ENCODE data around the gene BAIAP2L2. TPM values are rescaled to one million over a fixed set of nuclear protein-coding genes. Genes with fewer than 3 reads are reported as not detected.
"Not testable (repeated sequence)": the region's sequence is repeated elsewhere in the genome, so short reads cannot be mapped to it uniquely, and the experiment has no call there.

BAIAP2L2 gene
- total and polyA plus RNA-seq, 2 experiments from 2014 or later, result 3.9 to 5.6 TPM

DNA sequence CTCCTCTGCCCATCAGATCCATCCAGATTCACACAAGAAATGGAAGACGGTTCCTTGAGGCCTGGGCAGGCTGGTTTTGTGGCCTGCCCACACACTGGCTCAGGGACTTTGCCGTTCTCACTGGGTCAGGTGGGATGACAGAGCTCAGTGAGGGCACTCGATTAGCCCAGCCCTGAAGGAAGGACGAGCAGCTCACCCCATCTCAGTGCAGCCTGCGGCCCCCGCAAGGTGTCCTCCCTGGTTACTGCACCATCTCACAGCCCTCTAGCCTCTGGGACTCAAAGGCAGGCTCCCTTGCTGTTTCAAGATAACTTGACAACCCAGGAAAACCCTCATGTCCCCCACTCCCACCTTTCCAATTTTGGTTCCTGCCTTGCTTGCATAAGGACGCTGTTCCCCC lies 30.7 kb downstream of the BAIAP2L2 start:
- no peak for ATAC-seq

DNA sequence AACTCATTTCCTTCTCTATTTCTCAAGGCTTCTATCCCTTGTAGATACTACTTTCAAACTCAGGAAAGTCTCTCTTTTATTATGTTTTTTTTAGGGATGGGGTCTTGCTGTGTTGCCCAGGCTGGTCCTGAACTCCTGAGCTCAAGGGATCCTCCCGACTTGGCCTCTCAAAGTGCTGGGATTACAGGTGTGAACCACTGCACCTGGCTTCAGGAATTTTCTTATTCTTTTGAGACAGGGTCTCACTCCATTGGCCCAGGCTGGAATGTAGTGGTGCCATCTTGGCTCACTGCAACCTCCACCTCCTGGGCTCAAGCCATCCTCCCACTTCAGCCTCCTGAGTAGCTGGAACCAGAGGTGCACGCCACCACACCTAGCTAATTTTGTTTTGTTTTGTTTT lies 31.3 kb downstream of the BAIAP2L2 start:
- H3K9me3 Mint-ChIP-seq; H3K4me3 Mint-ChIP-seq; H3K36me3 ChIP-seq (ENCODE audit: insufficient read depth); H3K79me2 ChIP-seq (replicated peaks; ENCODE audit: insufficient read depth); H3K27ac ChIP-seq (ENCODE audit: low read depth); H3K27ac Mint-ChIP-seq; H2AFZ ChIP-seq; H3F3A ChIP-seq (replicated peaks; ENCODE audit: low read depth); H3K4me1 Mint-ChIP-seq; H3K9me2 ChIP-seq (ENCODE audit: insufficient read depth); H3K36me3 Mint-ChIP-seq (ENCODE audit: low read depth); ATAC-seq; H3K4me2 ChIP-seq; DNase-seq (ENCODE audit: low spot score); H3K4me3 ChIP-seq; H4K20me1 ChIP-seq (replicated peaks; ENCODE audit: insufficient read depth): not testable (repeated sequence)
- H3K27me3 Mint-ChIP-seq (ENCODE audit: insufficient read depth, low read depth, poor library complexity), result peaks cover 31% of the 10 kb centered on the region
- peaks cover 18% of the 10 kb centered on the region; the same call in 1 of the 2 replicates for H3K4me1 ChIP-seq (ENCODE audit: insufficient read depth)
- H3K27me3 ChIP-seq (ENCODE audit: insufficient read depth), result peaks cover 38% of the 10 kb centered on the region

More for the DNA sequence above, 30.7 kb downstream of the BAIAP2L2 start:
- Histone ChIP-seq H3F3A (replicated peaks; ENCODE audit: low read depth) (no peaks in the 10 kb centered on the region), H3K79me2 (replicated peaks; ENCODE audit: insufficient read depth) (no peaks in the 10 kb centered on the region), H2AFZ (no peak overlapping the region), H3K4me2 (no peak overlapping the region), H3K27ac (ENCODE audit: low read depth) (no peak overlapping the region), H3K4me1 (ENCODE audit: insufficient read depth) (peaks cover 21% of the 10 kb centered on the region; the same call in 1 of the 2 replicates), H4K20me1 (replicated peaks; ENCODE audit: insufficient read depth) (no peaks in the 10 kb centered on the region; the same call in 1 of the 2 replicates), H3K9me2 (ENCODE audit: insufficient read depth) (no peaks in the 10 kb centered on the region), H3K4me3 (no peak overlapping the region), H3K27me3 (ENCODE audit: insufficient read depth) (peaks cover 38% of the 10 kb centered on the region), H3K36me3 (ENCODE audit: insufficient read depth) (no peaks in the 10 kb centered on the region)
- no peak overlapping the region for H3K27ac Mint-ChIP-seq
- H3K9me3 Mint-ChIP-seq, result no peaks in the 10 kb centered on the region
- DNase-seq (ENCODE audit: low spot score), result no peak
- H3K36me3 Mint-ChIP-seq (ENCODE audit: low read depth), result no peaks in the 10 kb centered on the region
- peaks cover 6% of the 10 kb centered on the region; the same call in 2 of the 3 replicates for H3K4me1 Mint-ChIP-seq
- H3K27me3 Mint-ChIP-seq (ENCODE audit: insufficient read depth, low read depth, poor library complexity), result peaks cover 33% of the 10 kb centered on the region
- H3K4me3 Mint-ChIP-seq, result no peak overlapping the region
- no peak for TF ChIP-seq ZNF331 (CRISPR knock-in tag; IDR thresholded peaks at IDR 0.05; ENCODE audit: low read depth)
- TF ChIP-seq, protein P1, sequence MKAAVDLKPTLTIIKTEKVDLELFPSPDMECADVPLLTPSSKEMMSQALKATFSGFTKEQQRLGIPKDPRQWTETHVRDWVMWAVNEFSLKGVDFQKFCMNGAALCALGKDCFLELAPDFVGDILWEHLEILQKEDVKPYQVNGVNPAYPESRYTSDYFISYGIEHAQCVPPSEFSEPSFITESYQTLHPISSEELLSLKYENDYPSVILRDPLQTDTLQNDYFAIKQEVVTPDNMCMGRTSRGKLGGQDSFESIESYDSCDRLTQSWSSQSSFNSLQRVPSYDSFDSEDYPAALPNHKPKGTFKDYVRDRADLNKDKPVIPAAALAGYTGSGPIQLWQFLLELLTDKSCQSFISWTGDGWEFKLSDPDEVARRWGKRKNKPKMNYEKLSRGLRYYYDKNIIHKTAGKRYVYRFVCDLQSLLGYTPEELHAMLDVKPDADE (IDR thresholded peaks at IDR 0.05), result no peak
- no peak for TF ChIP-seq ZNF114 (CRISPR knock-in tag; IDR thresholded peaks at IDR 0.05)
- TF ChIP-seq EZH2phosphoT487 (IDR thresholded peaks at IDR 0.05; ENCODE audit: unreplicated experiment), result no peak
- TF ChIP-seq JUNB (IDR thresholded peaks at IDR 0.05; ENCODE audit: unreplicated experiment), result no peak

DNA sequence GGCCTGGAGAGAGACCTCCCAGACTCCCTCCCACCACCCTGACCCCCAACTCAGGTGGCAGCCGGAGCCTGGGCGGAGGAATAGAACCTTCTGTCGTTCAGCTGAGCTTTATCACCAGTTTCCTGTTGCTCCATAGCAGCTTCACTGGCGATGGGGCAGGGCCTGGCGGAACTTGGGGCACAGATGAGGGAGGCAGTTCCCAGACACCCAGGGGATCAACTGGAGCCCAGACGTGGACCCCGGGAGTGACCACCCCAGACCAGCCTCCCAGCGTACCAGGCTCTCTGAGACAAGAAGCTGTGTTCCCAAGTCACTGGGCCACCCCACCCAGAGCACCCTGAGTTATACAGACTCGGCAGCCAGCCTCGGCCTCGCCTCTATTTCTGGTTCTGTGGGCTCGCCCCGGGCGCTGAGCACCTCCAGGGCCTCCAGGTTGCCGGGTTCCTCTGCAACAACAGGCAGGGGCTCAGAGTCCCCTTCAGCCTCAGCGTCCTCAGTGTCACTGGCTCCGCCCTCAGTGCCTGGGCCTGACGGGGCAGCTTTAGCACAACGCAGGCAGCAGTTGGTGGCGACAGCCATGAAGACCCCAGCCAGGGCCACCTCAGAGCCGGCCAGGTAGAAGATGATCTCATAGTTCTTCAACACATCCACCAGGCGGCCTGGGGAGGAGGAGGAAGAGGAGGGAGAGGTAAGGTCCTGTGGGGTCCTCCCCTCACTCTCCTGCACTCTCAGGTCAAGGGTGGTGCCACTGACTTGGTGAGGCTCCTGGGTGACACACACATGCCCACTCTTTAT lies 32.2 kb downstream of the BAIAP2L2 start:
- TF ChIP-seq, protein P2, sequence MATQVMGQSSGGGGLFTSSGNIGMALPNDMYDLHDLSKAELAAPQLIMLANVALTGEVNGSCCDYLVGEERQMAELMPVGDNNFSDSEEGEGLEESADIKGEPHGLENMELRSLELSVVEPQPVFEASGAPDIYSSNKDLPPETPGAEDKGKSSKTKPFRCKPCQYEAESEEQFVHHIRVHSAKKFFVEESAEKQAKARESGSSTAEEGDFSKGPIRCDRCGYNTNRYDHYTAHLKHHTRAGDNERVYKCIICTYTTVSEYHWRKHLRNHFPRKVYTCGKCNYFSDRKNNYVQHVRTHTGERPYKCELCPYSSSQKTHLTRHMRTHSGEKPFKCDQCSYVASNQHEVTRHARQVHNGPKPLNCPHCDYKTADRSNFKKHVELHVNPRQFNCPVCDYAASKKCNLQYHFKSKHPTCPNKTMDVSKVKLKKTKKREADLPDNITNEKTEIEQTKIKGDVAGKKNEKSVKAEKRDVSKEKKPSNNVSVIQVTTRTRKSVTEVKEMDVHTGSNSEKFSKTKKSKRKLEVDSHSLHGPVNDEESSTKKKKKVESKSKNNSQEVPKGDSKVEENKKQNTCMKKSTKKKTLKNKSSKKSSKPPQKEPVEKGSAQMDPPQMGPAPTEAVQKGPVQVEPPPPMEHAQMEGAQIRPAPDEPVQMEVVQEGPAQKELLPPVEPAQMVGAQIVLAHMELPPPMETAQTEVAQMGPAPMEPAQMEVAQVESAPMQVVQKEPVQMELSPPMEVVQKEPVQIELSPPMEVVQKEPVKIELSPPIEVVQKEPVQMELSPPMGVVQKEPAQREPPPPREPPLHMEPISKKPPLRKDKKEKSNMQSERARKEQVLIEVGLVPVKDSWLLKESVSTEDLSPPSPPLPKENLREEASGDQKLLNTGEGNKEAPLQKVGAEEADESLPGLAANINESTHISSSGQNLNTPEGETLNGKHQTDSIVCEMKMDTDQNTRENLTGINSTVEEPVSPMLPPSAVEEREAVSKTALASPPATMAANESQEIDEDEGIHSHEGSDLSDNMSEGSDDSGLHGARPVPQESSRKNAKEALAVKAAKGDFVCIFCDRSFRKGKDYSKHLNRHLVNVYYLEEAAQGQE (IDR thresholded peaks at IDR 0.05; ENCODE audit: unreplicated experiment), result no peak
- no peak for TF ChIP-seq EZH2 (IDR thresholded peaks at IDR 0.05; ENCODE audit: low read depth, unreplicated experiment)
- no peaks in the 10 kb centered on the region for H3F3A ChIP-seq (replicated peaks; ENCODE audit: low read depth)

More for the DNA sequence above, 32.2 kb downstream of the BAIAP2L2 start:
- Mint-ChIP-seq H3K27me3 (ENCODE audit: insufficient read depth, low read depth, poor library complexity) (peaks cover 31% of the 10 kb centered on the region), H3K27ac (no peak overlapping the region), H3K4me1 (peaks cover 6% of the 10 kb centered on the region; the same call in 2 of the 3 replicates), H3K4me3 (no peak overlapping the region), H3K36me3 (ENCODE audit: low read depth) (peaks cover 6% of the 10 kb centered on the region; the same call in 2 of the 3 replicates), H3K9me3 (no peaks in the 10 kb centered on the region)
- Histone ChIP-seq H3K9me2 (ENCODE audit: insufficient read depth) (no peaks in the 10 kb centered on the region), H3K4me3 (no peak overlapping the region), H2AFZ (no peak overlapping the region), H3K27me3 (ENCODE audit: insufficient read depth) (peaks cover 38% of the 10 kb centered on the region), H3K79me2 (replicated peaks; ENCODE audit: insufficient read depth) (no peaks in the 10 kb centered on the region), H3K27ac (ENCODE audit: low read depth) (no peak overlapping the region), H3K36me3 (ENCODE audit: insufficient read depth) (no peaks in the 10 kb centered on the region), H4K20me1 (replicated peaks; ENCODE audit: insufficient read depth) (no peaks in the 10 kb centered on the region; the same call in 1 of the 2 replicates), H3K4me1 (ENCODE audit: insufficient read depth) (peaks cover 16% of the 10 kb centered on the region; the same call in 1 of the 2 replicates), H3K4me2 (no peak overlapping the region)
- ATAC-seq, result no peak
- DNase-seq (ENCODE audit: low spot score), result no peak
